Fibroblast of pulmonary artery (primary cell): ENCODE results near the gene GRIN2A.

Experiments
- DNase-seq: peaks from one replicate; pipeline ENCODE4 v3.0.0-alpha.2; 2010; ENCODE audit warnings: low read depth
- H3K4me3 ChIP-seq: replicated peaks from 2 replicates; pipeline ENCODE4 v1.5.1; 2011; ENCODE audit warnings: low read depth, mild to moderate bottlenecking, control low read depth, low read length, moderate library complexity
- TF ChIP-seq, protein P1 (sequence below): IDR thresholded peaks from 2 replicates; pipeline ENCODE4 v1.5.1; 2011; ENCODE audit warnings: mild to moderate bottlenecking, control low read depth, low read length, inconsistent platforms; ENCODE audit errors: missing control alignments

Gene GRIN2A

DNA sequence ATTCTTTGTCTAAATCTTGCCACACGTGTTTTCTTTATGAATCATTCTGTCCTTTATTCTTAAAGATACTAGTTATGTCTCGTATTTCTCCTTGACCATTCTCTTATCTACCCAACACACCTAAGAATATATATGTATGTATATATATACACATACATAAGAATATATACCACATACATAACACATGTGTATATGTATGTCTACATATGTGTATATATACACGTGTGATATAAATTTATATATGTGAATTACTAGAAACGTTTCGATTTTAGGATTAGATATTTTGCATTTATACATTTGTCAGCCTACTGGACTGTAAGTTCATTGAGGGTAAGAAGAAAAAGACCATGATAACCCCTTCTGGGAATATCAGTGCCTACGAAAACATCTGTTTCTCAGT, 388.6 kb downstream of the GRIN2A start:
- no peak overlapping the region for H3K4me3 ChIP-seq
- no peak for DNase-seq
- TF ChIP-seq, protein P1, sequence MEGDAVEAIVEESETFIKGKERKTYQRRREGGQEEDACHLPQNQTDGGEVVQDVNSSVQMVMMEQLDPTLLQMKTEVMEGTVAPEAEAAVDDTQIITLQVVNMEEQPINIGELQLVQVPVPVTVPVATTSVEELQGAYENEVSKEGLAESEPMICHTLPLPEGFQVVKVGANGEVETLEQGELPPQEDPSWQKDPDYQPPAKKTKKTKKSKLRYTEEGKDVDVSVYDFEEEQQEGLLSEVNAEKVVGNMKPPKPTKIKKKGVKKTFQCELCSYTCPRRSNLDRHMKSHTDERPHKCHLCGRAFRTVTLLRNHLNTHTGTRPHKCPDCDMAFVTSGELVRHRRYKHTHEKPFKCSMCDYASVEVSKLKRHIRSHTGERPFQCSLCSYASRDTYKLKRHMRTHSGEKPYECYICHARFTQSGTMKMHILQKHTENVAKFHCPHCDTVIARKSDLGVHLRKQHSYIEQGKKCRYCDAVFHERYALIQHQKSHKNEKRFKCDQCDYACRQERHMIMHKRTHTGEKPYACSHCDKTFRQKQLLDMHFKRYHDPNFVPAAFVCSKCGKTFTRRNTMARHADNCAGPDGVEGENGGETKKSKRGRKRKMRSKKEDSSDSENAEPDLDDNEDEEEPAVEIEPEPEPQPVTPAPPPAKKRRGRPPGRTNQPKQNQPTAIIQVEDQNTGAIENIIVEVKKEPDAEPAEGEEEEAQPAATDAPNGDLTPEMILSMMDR: no peak

DNA sequence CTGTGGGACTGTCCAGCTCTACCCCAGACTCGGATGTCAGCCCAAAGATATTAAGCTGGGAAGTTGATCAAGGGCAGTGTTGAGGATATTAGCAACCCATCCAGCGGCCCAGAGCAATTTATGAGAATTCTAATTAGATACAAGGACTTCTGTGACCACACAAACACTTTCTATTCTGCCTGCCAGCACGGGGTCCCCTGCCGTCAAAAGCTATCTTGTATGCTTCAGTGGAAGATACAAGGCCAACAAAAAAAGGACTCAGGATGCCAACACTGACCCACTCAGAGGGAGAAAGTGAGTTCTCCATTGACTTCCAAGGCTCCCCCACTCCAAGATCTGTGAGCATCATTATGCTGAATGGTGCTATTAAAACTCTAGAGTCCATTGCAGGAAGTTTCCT, 390.7 kb downstream of the GRIN2A start:
- DNase-seq: no peak
- H3K4me3 ChIP-seq: no peak overlapping the region
- TF ChIP-seq, protein P1: no peak

DNA sequence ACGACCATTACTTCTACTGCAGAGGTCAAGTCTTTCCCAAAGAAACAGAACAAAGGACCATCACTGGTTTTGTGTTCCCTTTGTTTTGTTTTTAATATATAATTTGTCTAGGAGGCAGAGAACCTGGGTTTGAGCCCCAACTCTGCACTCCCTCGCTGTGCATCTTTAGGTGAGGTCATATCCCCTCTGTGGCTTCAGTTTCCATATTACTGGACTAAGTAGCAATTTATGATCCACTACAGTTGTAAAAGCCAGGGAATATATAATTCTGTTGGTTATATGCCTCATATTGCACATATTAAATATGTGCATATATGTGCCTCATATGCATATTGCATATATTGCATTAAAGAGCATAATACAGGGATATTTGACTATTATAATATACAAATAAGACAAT, 392.0 kb downstream of the GRIN2A start:
- TF ChIP-seq, protein P1: no peak
- DNase-seq: no peak
- H3K4me3 ChIP-seq: no peak overlapping the region

DNA sequence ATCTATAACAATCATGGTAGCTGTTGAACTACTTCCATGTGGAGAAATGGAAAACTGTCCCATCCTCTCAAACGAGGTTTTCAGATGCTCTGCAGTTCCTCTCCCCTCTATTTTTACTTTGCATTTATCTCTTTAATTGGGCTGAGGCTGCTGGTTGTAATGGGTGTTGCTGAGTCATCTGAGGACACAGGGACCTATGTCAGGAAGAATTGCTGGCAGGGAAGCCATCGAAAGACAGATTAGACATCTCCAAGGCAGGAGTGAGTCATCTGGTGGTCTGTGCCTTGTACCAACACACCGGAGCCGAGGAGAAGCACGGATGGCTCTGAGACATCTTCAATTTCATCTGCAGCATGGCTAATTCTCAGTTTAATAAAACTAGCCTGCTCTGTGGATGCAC, 394.5 kb downstream of the GRIN2A start:
- no peak overlapping the region for H3K4me3 ChIP-seq
- TF ChIP-seq, protein P1: no peak
- no peak for DNase-seq

DNA sequence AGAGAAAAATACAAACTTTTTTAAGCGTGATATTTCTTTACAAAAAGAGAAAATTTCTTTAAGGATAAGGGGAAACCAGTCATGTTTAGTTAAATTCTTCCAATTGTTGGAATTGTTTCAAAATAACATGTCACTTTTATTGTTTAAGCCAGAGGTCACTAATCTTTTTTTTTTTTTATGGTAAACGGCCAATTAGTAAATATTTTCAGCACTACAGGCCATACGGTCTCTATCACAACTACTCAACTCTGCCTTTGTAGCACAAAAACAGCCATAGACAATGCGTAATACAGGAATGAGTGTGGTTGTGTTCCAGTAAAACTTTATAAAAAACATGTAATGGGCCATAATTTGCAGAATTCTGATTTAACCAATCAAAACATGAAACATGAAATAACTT, 401.4 kb downstream of the GRIN2A start:
- TF ChIP-seq, protein P1: no peak
- no peak overlapping the region for H3K4me3 ChIP-seq
- no peak for DNase-seq

DNA sequence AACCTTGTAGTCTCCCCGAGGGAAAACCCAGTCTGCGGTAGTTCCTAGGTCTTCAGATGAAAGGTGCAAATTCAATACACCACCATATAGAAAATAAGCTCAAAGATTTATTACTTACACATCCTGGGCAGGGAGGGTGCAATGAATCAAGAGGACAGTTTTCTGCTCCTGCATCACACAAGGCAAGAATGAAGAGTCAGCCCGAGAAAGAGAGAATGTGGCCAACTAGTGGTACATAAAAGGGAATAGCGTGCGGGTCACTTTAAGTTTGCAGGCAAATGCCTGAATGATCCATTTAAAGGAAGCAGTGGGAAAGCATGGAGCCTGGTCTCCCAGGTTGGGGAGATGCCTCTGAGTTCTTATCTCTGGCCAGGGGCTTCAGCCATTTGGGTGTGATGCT, 403.4 kb downstream of the GRIN2A start:
- TF ChIP-seq, protein P1: no peak
- DNase-seq: no peak

DNA sequence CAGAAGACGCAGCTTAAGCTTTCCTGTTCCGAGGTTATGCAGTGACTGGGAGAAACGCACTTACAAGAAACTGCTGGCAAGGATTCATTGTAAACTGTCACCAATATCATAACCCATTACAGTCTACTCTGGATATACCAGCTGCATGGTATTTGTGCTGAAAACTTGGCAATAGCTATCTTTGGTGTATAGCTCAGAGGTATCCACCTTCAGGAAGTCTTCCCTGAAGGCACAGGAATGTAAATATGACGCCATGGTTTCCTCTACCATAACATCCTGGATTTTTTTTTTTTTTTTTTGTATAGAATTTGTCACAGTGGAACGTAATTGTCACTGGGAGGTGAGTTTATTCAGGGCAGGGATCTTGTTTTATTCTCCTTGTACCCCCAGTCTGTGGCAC, 406.2 kb downstream of the GRIN2A start:
- H3K4me3 ChIP-seq: no peak overlapping the region
- no peak for DNase-seq
- TF ChIP-seq, protein P1: no peak

More for the DNA sequence above, 403.4 kb downstream of the GRIN2A start:
- H3K4me3 ChIP-seq: no peak overlapping the region
